GM18858 (cell line): ENCODE results near the gene RHBG.
"Not testable (repeated sequence)": the region's sequence is repeated elsewhere in the genome, so short reads cannot be mapped to it uniquely, and the experiment has no call there.

ENCODE experiments used
- ATAC-seq: cut with Tn5 transposase; IDR thresholded peaks from one replicate; pipeline ENCODE4 v1.9.1; 2021; ENCODE audit not compliant: unreplicated experiment

The RHBG gene

DNA sequence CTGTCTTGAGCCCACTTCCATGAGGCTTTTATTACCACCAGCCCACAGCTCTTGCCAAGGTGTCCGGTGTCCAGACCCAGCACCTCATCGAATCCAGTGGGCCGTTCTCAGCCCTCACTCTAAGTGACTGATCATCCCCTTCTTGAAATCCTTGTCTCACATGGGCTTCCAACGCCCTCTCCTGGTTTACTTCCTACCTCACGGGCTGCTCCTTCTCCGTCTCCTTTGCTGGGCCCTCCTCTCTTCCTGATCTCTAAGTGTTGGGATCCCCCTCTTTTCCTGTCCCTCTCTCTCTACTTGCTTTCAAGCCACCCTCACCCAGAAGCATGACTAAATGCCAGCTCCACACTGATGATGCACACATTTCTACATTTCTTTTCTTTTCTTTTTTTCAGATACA lies 9.0 kb upstream of the RHBG start:
- no peak for ATAC-seq

DNA sequence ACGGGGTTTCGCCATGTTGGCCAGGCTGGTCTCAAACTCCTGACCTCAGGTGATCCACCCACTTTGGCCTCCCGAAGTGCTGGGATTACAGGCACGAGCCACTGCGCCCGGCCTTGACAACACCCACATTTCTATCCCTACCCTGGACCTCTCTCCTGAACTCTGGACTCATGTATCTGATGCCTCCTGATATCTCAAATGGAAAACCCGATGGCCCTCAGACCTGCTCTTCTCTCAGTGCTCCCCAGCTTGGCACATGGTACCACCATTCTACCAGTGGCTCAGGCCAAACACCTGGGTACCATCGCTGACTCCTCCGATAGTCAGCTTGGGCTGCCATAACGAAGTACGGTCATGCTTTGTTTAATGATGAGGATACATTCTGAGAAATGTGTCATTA lies 8.5 kb upstream of the RHBG start:
- no peak for ATAC-seq

DNA sequence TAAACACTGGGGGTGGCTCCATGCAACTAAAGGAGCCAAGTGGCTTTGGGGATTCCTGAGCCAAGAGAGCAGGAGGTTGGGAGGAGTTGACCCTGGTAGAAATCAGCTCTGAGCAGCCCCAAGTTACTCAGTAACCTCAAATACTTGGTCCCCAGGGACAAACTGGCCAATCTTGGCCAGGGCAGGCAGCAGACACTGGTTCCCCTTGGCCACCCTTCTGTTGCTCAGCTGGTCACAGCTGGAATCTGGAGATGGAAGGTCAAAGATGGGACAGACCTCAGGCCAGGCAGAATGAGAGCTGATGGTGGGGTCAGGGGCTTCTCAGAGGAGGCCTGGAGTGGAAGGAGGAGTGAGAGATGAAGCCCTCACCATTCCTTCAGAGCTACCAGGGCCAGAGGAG lies 3.3 kb upstream of the RHBG start:
- no peak for ATAC-seq

DNA sequence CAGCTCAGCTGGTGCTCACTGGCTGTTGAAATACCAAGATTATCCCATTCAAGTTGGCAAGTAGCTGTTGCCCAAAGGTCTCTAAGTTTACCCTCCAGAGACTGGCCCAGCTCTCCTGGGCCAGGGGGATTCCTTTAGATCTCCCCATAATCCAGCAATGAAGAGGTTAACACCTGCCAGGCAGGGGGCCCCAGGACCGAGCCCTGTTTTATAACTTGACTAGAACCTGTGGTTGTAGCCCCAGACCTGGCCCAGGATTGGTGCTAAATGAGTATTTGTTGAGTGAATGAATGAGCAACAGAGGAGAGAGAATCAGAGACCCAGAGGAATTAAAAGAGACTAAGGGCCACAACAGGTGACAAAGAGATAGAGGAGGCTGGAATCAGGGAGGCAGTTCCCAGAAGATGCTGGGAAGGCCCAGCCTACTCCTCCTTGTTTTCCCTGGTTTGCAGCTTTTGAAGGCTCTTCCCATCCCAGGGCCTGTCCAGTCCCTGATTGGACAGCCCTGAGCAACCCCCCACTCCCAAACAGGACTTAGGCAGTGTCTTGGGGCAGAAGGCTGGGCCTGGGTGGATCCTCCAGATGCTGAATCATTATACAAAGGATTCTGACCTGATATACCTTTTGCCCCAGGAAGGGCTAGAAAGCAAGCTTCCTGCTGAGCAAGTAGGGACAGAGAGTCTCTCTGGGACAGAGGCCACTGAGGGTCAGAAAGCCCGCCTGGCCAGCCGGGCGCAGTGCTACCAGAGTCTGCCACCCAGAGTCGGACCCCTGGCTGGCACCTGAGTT lies 2.4 kb upstream of the RHBG start:
- no peak for ATAC-seq

DNA sequence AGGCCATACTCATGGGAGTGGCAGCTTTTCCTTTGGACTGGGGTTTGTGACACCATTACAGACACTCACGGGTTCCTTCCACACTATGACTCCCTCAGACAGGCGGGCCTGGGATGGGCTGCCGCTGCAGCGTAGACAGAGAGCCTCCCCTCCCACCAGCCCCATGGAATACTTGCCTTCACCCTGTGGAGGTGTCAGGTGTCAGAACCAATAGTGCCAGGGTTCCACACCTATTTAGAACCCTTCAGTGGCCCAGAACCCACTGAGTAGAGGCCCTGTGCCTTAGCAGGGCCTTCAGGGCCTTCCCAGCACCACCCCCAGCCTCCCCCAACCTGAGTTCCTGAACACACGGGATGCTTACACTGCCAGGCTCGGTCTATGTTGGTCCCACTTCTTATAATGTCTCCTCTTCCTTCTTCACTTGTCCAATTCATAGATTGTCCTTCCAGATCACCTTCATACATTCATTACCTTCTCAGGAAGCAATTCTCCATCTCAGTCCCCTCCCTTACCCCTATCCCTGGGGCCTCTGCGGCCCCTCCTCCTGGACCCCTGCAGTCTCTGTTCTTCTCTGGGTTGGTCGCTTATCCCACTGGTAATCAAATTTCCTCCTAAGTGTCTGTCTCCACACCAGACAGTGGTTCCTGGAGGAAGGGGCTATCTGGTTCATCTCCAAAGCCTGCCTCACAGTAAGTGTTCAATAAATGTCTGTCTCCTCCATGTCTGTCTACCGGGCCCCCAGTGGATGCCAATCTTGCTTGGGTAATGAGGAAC lies 1.4 kb upstream of the RHBG start:
- no peak for ATAC-seq

DNA sequence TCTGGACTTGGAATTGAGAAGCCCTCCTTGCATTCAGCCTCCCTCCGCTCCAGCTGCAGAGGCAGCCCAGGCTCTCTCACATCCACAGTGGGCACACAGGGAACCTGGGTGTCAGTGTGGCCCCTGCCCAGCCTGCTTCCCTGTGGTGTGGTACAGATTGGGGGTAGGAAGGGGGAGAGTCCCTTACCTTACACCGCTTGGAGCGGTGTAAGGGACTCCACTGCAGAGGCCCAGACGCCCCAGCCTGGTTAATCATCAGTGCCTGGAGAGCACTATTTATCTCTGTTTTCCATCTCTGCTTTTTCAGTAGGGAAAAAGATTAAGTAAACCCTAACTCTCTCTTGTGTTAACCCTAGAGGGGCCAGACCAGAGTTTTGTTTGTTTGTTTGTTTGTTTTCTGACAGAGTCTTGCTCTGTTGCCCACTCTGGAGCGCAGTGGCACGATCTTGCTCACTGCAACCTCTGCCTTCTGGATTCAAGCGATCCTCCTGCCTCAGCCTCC lies 803 bp upstream of the RHBG start:
- ATAC-seq, result no peak

DNA sequence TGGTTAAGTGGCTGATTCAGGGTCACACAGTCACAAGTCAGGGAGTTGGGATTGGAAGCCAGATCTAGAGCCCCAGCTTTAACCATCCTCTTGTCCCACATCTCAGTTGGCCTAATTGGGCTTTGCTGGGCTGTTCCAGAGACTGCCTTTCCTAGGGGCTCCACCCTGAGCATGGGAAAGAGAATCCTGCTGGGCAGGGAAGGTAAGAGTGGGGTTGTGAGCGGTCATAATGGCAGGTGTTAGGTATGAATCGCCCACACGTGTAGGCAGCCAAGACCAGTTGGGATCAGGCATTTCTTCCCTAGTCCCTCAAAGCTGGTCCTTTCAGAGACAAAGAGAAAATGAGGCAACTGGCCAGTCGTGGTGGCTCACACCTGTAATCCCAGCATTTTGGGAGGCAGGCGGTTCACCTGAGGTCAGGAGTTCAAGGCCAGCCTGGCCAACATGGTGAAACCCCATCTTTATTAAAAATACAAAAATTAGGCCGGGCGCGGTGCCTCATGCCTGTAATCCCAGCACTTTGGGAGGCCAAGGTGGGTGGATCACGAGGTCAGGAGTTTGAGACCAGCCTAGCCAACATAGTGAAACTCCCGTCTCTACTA lies 775 bp downstream of the RHBG start:
- not testable (repeated sequence) for ATAC-seq

DNA sequence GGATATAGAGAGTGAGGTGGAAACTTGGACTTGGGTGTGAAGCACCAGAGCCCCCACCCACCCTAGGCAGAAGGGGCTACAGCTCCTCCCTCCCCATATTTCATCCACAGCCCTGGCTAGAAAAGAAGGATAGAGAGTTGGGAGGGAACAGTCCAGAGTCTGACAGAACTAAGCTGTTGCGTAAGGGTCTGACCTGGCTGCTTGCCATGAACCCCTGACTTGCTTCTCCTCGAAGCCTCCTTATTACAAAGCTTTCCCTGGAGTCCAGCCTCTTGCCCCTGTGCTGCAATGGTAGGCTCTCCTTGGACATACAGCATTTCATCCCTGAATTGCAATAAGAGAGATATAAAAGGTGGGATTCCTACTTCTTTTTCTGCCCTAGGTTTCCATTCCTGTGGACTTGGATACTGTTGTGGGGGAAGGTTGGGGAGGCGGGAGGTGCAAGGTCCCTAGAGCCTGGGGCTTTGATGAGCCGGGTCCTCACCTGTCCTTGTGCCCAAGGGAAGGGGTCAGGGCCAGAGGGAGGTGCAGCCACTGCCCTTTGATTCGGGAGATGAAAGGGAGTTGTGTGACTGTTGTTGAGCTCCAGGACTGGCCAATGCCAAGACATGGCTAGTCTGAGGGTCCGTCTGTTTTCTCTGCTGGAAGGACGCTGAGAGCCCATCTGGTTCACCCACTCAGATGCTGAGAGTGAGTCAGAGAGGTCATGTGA lies 2.7 kb downstream of the RHBG start:
- ATAC-seq, result no peak

DNA sequence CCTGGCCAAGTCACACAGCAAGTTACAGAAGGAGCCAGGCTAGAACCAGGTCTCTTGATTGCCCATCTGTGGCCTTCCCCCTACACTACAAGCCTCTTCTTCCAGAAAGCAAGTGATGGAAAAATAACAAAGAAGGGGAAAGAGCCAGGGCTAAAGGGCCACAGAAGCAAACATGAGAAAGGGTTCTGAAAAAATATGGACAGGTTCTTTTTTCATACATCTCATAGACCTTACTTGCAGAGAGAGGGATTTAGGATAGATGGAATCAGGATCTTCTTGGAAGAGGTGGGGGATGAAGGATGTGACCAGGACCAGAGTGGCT lies 3.2 kb downstream of the RHBG start:
- ATAC-seq, result no peak

DNA sequence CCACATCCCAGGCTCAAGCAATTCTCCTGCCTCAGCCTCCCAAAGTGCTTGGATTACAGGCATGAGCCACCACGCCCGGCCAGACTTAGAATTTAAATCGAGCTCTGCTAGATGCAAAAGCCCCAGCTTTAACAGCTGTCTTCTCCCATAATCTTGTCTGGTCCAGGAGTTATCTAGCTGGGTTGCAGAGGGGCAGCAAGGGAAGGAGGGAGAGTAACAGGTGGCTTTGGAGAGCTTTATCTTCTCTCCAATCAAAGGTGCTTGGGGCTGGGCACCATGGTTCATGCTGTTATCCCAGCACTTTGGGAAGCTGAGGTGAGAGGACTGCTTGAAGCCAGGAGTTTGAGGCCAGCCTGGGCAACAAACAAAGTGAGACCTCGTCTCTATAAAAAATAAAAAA lies 3.9 kb downstream of the RHBG start:
- ATAC-seq, result no peak

DNA sequence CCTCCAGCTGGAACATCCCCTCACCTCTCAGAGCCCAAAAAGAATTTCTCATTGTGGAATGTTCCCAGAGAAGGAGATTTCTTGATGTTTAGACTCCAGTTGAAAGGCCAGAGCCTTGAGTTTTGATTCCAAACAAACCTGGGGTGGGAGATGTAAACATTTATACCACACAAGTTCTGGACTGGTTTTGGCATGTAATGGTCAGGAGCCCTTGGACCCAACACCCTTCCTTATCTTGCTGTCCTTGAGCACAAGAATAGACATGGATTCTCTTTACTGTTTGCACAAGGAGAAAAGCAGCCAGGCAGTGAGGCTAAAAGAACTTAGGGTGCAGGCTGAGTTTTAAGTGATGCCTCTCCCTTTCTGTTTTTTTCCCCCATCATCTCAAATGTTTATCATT lies 4.5 kb downstream of the RHBG start:
- no peak for ATAC-seq

DNA sequence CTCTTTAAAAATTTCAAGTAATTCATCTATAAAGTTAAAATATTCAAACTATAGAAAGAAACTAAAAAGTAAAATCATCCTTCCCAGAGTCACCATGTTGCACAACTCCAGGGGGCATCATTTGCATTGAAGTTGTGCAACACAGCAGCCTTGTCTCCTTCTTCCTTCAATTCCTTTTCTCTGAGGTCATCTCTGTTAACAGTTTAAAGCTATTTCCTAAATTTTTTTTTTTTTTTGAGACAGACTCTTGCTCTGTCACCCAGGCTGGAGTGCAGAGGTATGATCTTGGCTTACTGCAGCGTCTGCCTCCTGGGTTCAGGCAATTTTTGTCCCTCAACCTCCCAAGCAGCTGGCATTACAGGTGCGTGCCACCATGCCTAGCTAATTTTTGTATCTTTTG lies 7.1 kb downstream of the RHBG start:
- no peak for ATAC-seq

DNA sequence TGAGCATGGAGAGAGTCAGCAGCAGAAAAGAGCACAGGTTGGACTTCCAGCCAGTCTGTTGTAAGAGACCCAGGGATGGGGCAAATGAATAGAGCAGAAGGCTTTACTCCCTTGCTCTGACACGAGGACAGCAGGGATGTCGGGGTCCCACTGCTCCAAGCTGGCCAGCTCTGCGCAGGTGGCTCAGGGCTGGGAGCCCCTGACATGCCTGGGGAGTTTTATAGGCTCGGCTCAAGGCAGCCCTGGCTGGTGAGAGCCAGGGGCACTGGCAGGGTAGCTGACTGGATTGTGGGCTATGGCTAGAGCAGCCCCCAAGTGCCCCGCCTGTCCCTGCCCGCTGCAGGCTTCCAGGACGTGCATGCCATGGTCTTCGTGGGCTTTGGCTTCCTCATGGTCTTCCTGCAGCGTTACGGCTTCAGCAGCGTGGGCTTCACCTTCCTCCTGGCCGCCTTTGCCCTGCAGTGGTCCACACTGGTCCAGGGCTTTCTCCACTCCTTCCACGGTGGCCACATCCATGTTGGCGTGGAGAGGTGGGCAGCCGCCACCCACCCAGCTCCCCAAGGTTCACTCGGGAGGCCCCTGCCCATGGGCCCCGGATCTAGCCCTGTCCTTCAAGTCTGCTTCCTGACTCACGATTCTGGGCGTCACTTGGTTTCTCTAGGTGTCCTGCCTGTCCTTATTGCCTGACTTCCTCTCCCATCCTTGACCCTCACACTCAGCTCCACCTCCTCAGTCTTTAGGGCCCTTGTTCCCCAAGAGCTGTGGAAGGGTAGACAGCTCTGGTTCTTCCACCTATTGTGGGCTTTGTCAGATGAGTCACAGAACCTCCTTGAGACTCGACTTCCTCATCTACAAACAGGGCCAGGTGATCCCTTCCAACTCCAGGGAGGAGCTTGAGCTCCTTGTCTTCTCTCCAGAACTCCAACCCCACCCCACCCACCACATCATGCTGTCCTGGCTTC lies 8.2 kb downstream of the RHBG start:
- ATAC-seq, result no peak

DNA sequence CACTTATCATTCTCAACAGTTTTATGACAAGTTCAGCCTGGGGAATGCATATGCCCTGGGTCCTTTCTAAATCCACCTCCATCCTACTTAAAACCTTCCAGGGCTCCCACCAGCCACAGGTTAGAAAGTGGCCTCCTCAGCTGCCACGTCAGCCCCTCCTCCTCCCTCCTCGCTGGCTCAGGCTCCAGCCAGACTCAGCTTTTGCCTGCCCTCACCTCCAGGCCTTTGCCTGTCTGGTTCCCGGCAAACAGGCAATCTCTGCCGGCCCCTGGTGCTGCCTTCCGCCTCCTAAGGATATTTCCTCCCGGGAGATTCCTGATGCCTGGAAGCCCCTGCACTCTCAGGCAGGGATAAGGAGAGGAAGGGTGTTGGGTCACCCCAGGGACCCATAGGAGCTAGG lies 9.5 kb downstream of the RHBG start:
- no peak for ATAC-seq

DNA sequence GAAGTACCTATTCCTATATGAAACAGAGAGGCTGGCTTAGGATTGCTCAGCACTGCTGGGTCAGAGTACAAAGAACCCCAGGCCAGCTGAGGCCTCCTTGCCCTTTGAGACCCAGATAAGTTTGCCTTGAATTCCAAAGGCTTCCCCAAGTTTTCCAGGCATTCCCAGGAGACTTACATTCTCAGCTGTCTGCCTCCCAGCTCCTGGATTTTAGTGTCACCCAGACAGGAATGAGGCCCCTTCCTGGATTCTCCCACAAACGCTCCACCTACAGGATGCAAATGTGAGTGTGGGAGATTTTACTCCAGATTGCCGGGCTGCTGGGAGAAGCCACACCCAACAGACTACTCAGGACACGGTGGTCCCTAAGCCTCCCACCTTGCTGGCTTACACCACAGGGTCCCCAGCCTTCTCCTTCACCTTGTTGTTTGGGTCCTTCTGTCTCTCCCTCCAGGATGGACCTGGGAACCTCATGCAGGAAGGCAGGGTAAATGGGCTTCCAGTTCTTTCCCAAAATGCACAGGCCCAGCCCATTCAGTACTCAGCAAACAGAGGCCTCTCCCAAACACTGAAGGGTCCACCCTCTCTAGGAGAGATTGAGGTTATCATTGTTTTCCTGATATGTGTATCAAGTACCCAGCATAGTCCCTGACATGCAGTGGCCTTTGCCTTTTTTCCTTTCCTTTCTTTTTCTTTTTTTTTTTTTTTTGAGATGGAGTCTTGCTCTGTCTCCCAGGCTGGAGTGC lies 10.6 kb downstream of the RHBG start:
- ATAC-seq, result no peak

DNA sequence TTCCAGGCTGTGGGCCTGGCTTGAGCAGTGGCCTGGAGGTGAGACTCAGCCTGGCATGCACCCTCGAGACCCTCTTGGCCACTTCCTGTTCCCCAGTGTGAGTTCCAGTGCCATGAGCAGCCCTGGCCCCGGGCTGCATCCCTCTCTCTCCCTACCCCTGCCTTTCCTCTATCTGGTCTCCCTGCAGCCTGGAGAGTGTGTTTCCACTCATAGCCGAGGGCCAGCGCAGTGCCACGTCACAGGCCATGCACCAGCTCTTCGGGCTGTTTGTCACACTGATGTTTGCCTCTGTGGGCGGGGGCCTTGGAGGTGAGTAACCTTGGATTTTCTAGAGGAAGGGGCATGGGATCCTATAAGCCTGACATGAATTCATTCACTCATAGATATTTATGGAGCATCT lies 13.6 kb downstream of the RHBG start:
- no peak for ATAC-seq

DNA sequence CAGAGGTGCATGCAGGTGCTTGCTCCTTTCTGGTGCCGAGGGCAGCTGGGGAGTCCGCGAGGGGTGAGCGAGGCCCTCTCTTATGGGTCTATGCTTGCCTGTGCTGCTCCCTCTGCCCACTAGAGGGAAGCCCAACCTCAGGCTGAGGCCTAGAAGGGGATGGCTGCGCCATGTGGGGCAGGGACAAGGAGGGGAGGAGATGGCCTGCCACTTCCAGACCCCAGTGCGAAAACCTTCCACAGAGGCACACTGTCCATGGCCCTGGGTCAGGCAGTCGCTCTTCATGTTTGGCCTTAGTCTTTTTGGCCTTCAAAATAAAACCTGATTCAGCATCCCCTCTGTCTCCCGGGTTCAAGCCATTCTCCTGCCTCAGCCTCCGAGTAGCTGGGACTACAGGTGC lies 14.0 kb downstream of the RHBG start:
- ATAC-seq, result no peak

DNA sequence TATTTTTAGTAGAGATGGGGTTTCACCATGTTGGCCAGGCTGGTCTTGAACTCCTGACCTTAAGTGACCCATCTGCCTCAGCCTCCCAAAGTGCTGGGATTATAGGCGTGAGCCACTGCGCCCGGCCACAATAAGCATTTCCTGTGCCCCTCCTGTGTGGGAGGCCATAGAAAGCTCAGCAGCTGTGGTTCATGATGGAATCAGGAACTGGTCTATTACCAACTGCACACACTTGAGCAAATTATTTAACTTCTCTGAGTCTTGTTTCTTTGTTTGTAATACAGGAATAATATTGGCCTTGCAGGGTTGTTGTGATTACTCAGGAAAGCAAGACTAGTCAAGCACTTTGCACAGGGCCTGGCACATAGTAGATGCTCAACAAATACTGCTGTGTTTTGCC lies 15.0 kb downstream of the RHBG start:
- no peak for ATAC-seq

DNA sequence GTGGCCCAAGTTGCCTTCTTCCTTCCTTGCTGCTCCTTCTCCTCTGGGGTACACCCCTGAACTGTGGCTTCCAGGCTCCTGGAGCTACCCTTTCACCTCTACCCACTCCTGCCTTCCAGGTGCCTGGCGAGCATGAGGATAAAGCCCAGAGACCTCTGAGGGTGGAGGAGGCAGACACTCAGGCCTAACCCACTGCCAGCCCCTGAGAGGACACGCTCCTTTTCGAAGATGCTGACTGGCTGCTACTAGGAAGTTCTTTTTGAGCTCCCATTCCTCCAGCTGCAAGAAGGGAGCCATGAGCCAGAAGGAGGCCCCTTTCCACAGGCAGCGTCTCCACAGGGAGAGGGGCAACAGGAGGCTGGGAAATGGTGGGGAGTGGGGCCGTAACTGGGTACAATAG lies 15.6 kb downstream of the RHBG start:
- ATAC-seq, result no peak

DNA sequence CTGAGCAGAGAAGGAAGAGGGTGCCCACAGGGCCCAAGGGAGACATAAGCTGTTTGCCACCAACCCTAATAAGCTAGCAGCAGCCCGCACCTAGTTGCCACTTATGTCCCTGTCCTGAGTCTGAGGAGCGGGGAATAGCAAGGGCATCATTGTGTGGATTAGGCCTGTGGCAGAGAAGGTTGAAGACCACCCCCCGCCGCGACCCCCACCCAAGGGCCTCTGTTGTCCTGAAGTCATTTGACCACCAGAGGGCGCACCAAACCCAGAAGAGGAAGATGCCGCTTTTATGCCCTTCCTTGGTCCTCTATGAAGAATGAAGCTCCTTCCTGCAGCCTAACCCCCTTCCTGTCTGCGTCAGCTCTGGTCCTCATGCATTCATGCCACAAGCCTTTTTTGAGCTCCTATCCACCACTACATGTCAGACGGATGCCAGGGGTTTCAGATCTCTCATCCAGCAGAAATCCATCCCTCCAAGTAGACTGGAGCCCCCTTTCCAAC lies 16.6 kb downstream of the RHBG start:
- no peak for ATAC-seq
